Liver (tissue), 3 donors: ENCODE data around the gene NKAPL.

Experiments used
- CTCF ChIP-seq: fragments of 150-350 bp; IDR thresholded peaks from 2 replicates; pipeline ENCODE4 v1.5.1; 2017; ENCODE audit warnings: improper control_type of control experiment, low read depth, low read length; ENCODE audit not compliant: missing input control
- EGR1 ChIP-seq, 2 donors: IDR thresholded peaks; 2 replicates each; pipeline ENCODE4 v1.6.1; 2016 to 2018; ENCODE audit warnings: antibody characterized with exemption in 2 of 2, low read depth in 2 of 2
- JUND ChIP-seq, 2 donors: IDR thresholded peaks; 2 replicates each; pipeline ENCODE4 v1.6.1; 2016; ENCODE audit warnings: antibody characterized with exemption in 2 of 2
- MAX ChIP-seq: IDR thresholded peaks from 2 replicates; pipeline ENCODE4 v1.6.1; 2016; ENCODE audit warnings: antibody characterized with exemption
- RAD21 ChIP-seq, 2 donors: IDR thresholded peaks; 2 replicates each; pipeline ENCODE4 v1.6.1; 2016; ENCODE audit warnings: antibody characterized with exemption in 2 of 2, mild to moderate bottlenecking in 2 of 2
- REST ChIP-seq: IDR thresholded peaks from 2 replicates; pipeline ENCODE4 v1.6.1; 2016; ENCODE audit warnings: antibody characterized with exemption, mild to moderate bottlenecking
- ZBTB33 ChIP-seq: IDR thresholded peaks from 2 replicates; pipeline ENCODE4 v1.6.1; 2016; ENCODE audit warnings: antibody characterized with exemption
- donor health status: healthy.
- donor health status: healthy.

GRCh38 chr6:28225056-28225834 is 33.9 kb upstream of the NKAPL start, which contains the start of gene ZSCAN9:
- TF ChIP-seq EGR1 (IDR thresholded peaks at IDR 0.05; ENCODE audit: low read depth in 2 of 2) (peak; percentile 19 to 62), MAX (peak; percentile 48), CTCF (no peak), ZBTB33 (no peak), JUND (IDR thresholded peaks at IDR 0.05) (peak in 1 of 2 donors; percentile 24), RAD21 (IDR thresholded peaks at IDR 0.05) (peak; percentile 16 to 50), REST (no peak)
